Measurements from ENCODE around the gene LIMS4.
"Not testable (repeated sequence)": the region's sequence is repeated elsewhere in the genome, so short reads cannot be mapped to it uniquely, and the experiment has no call there.

- TF ChIP-seq, protein P1, sequence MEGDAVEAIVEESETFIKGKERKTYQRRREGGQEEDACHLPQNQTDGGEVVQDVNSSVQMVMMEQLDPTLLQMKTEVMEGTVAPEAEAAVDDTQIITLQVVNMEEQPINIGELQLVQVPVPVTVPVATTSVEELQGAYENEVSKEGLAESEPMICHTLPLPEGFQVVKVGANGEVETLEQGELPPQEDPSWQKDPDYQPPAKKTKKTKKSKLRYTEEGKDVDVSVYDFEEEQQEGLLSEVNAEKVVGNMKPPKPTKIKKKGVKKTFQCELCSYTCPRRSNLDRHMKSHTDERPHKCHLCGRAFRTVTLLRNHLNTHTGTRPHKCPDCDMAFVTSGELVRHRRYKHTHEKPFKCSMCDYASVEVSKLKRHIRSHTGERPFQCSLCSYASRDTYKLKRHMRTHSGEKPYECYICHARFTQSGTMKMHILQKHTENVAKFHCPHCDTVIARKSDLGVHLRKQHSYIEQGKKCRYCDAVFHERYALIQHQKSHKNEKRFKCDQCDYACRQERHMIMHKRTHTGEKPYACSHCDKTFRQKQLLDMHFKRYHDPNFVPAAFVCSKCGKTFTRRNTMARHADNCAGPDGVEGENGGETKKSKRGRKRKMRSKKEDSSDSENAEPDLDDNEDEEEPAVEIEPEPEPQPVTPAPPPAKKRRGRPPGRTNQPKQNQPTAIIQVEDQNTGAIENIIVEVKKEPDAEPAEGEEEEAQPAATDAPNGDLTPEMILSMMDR (IDR thresholded peaks at IDR 0.05; ENCODE audit: borderline replicate concordance, extremely low read depth, low read length, poor library complexity, severe bottlenecking) = not testable (repeated sequence)
- not testable (repeated sequence) for TF ChIP-seq EZH2 (IDR thresholded peaks at IDR 0.05; ENCODE audit: borderline replicate concordance, low read depth, low read length, severe bottlenecking)
Measured at GRCh38 chr2:110482697-110483096, 10.1 kb upstream of the LIMS4 start.
